Measurements from ENCODE around the gene ITGA7.
"Not testable (repeated sequence)": the region's sequence is repeated elsewhere in the genome, so short reads cannot be mapped to it uniquely, and the experiment has no call there.

Gene ITGA7

GRCh38 chr12:55679691-55680090 is 28.0 kb downstream of the ITGA7 start:
- no peak for DNase-seq

GRCh38 chr12:55676707-55677106 is 31.0 kb downstream of the ITGA7 start:
- DNase-seq = no peak

DNA sequence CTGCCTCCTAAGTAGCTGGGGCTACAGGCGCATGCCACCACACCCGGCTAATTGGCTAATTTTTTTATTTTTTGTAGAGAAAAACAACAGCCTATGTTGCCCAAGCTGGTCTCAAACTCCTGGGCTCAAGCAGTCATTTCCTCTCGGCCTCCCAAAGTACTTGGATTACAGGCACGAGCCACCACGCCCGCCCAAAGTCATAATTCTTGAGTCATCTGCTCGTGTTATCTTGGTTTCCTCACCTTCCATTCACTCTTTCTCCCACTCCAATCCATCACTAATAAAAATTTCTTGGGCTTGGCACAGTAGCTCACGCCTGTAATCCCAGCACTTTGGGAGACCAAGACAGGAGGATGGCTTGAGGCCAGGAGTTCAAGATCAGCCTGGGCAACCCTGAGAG is 32.0 kb downstream of the ITGA7 start:
- no peak for DNase-seq

GRCh38 chr12:55673638-55674037 is 34.1 kb downstream of the ITGA7 start:
- DNase-seq = no peak

GRCh38 chr12:55671746-55672145 is 36.0 kb downstream of the ITGA7 start:
- DNase-seq = no peak

DNA sequence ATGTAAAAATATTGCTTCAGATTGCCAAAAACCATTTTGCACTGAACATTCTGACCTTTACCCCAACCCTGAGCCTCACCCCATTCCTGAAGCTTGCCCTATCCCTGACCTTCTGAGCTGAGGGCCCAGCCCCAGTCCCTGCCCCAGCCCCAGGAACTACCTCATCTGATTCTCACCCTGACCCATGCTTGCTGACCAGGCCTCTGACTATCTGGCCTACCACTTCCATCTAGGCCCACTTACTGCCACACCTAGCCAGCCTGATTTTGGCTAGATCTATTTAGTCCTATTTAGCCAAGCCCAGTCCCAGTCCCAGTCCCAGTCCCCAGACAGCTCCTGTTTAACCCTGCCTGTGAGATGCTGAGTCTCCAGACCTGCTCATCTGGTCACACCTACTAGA is 37.4 kb downstream of the ITGA7 start:
- no peak for DNase-seq

GRCh38 chr12:55666508-55666907 is 41.2 kb downstream of the ITGA7 start:
- DNase-seq = no peak

DNA sequence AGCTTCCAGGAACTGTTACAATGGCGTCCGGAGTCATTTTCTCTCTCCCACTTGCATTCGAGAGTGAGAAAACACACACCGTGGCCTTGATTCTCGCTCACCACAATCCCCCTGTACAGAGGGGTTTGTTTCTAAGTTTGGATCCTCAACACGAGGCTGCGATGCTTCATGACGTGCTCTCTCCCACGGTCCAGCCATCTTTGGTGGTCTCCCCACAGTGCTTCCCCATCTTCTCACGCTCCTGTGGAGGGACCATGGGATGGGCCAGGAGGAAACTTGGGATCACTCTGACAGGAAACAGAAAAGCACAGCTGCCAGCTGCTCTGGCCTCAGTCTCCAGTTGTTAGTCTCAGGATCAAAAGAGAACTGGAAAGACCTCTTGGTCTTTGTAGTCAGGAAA is 42.9 kb downstream of the ITGA7 start:
- DNase-seq = no peak

DNA sequence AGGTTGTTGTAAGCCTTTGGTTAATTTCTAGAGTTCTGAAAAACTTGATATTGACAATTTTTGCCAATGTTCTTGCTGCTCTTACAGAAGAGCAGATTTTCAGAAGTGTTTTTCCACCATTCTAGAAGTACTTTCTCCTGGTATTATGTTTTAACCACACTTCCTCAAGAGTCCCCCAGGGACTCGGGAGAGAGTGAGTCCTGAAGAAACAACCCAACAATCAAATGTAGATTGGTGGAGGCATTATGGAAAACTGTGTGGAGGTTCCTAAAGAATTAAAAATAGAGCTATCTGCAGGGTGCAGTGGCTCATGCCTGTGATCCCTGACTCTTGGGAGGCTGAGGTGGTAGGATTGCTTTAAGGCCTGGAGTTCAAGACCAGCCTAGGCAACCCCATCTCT is 44.3 kb downstream of the ITGA7 start:
- DNase-seq = peak; percentile 13

- peak; percentile 15 for DNase-seq
These were observed 48.0 kb downstream of the ITGA7 start for GRCh38 chr12:55659486-55660385.

- DNase-seq = no peak
These were observed 48.9 kb downstream of the ITGA7 start for GRCh38 chr12:55658635-55659391.

- no peak for DNase-seq
These were observed 49.5 kb downstream of the ITGA7 start for GRCh38 chr12:55658212-55658611.

GRCh38 chr12:55657212-55657611 is 50.5 kb downstream of the ITGA7 start:
- DNase-seq = no peak

DNA sequence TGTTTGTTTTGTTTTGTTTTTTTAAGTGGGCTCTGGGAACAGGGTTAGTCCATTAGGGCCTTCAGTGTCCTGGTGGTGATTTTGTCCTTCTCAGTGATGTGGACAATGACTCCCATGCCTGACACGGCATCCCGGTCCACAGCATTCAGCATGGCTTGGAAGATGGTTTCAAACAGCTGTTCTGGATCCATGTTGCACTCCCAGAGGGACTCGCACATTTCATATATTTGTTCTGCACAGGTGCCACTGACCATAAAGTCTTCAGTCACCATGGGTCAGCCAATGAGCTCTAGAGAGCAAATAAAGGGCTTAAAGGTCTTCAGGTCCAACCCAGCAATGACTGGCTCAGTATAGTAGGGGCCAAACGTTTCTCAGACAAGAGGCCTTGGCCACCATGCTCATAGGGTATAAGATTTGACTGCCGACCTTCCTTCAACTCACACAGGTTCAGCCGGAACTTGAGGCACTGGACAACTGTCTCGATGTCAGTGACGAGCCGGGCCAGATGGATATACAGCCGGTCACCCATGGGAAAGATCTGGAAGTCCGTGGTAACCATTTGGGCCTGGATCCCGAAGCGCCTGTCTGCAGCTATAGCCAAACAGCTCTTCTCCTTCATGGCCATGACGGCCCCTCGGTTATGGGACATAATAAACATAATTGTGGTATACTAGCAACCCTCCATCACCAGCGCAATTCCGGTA is 53.0 kb downstream of the ITGA7 start:
- no peak for DNase-seq

DNA sequence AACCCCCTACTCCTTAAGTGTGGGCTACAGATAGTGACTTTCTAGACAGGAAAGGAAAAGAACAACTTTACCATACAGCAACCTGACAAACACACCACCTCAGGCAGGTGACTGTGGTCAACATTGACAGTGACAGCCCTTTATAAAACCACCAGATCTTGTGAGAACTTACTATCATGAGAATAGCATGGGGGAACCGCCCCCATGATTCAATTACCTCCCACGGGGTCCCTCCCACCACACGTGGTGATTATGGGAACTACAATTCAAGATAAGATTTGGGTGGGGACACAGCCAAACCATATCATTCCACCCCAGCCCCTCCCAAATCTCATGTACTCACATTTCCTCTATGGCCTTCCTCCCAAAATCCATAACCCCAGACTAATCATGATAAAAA is 54.7 kb downstream of the ITGA7 start:
- no peak for DNase-seq

DNA sequence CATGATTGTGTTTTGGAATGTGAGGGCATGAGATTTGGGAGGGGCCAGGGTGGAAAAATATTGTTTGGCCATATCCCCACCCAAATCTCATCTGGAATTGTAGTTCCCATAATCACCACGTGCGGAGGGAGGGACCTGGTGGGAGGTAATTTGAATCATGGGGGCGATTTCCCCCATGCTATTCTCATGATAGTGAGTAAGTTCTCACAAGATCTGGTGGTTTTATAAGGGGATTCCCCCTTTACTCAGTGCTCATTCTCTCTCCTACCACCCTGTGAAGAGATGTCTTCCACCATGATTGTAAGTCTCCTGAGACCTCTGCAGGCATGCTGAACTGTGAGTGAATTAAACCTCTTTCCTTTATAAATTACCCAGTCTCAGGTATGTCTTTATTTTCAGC is 55.4 kb downstream of the ITGA7 start:
- no peak for DNase-seq

DNA sequence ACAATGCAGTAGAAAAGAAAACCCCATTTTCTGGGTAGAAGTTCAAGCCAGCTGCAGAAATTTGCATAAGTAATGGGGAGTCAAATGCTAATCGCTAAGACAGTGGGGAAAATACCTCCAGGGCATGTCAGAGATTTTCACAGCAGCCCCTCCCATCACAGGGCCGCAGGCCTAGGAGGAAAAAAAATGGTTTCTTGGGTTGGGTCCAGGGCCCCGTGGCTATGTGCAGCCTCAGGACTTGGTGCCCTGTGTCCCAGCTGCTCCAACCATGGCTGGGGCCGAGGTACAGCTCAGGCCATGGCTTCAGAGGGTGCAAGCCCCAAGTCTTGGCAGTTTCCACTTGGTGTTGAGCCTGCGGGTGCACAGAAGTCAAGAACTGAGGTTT is 56.4 kb downstream of the ITGA7 start:
- no peak for DNase-seq

DNA sequence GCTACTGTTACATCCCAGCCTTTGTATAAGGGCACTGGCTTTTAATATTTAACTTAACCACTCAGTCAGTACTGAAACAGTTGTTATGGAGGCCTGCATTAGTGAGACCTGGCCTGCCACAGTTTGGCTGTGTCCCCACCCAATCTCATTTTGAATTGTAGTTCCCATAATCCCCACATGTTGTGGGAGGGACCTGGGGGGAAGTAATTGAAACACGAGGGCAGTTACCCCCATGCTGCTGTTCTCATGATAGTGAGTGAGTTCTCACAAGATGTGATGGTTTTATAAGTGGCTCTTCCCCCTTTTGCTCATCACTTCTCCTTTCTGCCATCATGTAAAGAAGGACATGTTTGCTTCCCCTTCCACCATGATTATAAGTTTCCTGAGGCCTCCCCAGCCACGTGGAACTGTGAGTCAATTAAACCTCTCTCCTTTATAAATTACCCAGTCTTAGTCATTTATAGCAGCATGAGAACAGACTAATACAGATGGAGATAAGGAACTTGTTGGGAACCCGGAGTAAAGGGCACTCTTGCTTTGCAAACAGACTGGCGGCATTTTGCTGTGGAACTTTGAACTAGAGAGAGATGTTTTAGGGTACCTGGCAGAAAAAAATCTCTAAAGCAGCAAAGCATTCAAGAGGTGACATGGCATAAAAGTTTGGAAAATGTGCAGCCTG is 56.9 kb downstream of the ITGA7 start:
- DNase-seq = not testable (repeated sequence)

DNA sequence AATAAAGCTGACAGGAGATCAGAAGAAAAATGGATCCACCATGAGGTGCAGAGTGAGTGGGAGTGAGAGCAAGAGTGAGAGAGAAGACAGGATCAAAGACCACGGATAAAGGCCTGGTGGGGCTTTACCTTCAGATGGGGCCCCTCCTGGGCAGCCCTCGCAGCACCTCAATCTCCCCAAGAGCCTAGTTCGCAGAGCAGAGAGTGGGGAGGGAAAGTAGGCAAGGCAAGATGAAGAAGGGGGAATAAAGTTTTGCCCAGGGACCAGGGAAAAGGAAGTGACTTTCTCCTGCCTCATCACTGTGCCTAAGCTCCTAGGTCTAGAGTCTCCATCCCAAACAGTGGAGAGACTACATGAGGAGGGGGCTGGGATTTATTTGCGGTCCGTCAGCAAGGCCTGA is 60.7 kb downstream of the ITGA7 start:
- no peak for DNase-seq

DNA sequence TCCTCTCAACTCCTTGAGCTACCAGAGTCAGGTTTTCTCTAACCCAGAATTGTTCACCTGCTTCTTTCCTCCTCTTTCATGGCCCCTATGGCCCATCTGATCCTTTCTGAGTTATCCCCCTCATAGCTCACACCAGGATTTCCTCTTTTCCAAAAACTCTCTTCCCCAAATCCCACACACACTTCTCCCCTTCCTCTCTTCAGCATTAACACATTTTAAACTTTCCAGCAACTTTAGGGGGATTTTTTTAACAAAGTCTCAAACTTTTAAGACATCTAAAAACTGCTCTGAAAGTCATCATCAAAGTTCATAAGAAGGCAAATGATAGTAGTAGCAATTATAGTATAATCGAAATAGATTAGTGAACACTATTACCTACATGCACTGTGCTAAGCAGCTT is 63.1 kb downstream of the ITGA7 start:
- no peak for DNase-seq

- DNase-seq = no peak
These were observed 65.0 kb downstream of the ITGA7 start for GRCh38 chr12:55642669-55643068.

- DNase-seq = no peak
These were observed 65.4 kb downstream of the ITGA7 start for GRCh38 chr12:55642267-55642666.

GRCh38 chr12:55641595-55641994 is 66.1 kb downstream of the ITGA7 start:
- no peak for DNase-seq

Data from fibroblast of upper back skin (primary cell).